Measurements from ENCODE around the gene BMP2K.

DNA sequence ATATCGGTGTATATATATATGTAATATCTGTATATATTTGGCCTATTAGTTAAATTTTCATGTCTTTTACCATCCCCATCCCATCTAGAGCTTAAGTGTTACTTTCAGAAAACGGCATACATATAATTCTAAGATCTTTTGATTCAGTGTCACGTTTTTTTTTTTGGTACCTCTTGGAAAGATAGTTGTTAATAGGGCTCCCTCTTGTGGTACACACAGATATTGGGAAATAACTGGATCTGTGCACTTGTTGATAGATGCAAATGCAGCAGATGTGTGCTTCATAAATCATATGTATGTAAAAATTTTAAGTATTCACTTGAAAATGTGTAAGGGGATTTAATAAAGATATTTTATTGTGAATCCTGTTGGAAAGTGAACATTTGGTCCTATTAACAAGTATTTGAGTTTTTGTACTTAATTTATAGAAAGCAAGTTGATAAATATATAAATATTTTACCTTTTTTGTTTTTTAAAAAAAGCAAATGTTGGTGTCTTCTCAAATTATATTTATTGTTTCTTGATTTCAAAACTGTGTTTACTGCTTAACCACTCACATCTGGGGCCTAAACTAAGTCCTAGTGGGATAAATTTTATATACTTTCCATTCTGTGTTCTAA, 88.4 kb downstream of the BMP2K start:
- TF ChIP-seq HDAC2 (IDR thresholded peaks at IDR 0.05; ENCODE audit: borderline replicate concordance in 1 of 2, low read depth in 2 of 2, low read length in 2 of 2) (no peak), TAF1 (IDR thresholded peaks at IDR 0.05; ENCODE audit: low read depth, low read length) (no peak), EP300 (IDR thresholded peaks at IDR 0.05; ENCODE audit: borderline replicate concordance in 1 of 2, low read depth in 2 of 2, low read length in 2 of 2) (no peak), SUZ12 (IDR thresholded peaks at IDR 0.05; ENCODE audit: low read length) (no peak), POLR2A (IDR thresholded peaks at IDR 0.05; ENCODE audit: control extremely low read depth in 1 of 2, low read depth in 2 of 2, low read length in 2 of 2) (no peak), CTCF (IDR thresholded peaks at IDR 0.05; ENCODE audit: control extremely low read depth in 1 of 3, insufficient read depth in 1 of 3, low read depth in 1 of 3, low read length in 3 of 3) (peak in 2 of 3 experiments; percentile 50 to 60; a peak in 2 of 4 replicates), RBBP5 (IDR thresholded peaks at IDR 0.05; ENCODE audit: borderline replicate concordance, low read depth, low read length) (no peak), SP2 (IDR thresholded peaks at IDR 0.05; ENCODE audit: low read length) (no peak)
